IPS-NIHi11 (cell line): ENCODE results near the gene DMD.
"Not testable (repeated sequence)": the region's sequence is repeated elsewhere in the genome, so short reads cannot be mapped to it uniquely, and the experiment has no call there.

Source experiments
- DNase-seq: peaks from one replicate; pipeline ENCODE4 v3.0.0; 2012; ENCODE audit warnings: mixed read lengths, low spot score

The DMD gene

GRCh38 chrX:31523884-31524536 is 1687.3 kb downstream of the DMD start:
- DNase-seq = no peak

- DNase-seq = no peak
These were observed 1688.6 kb downstream of the DMD start for GRCh38 chrX:31522760-31523159.

GRCh38 chrX:31521941-31522340 is 1689.4 kb downstream of the DMD start:
- DNase-seq = no peak

GRCh38 chrX:31516527-31516926 is 1694.8 kb downstream of the DMD start:
- DNase-seq = no peak

- no peak for DNase-seq
These were observed 1703.0 kb downstream of the DMD start for GRCh38 chrX:31508338-31508737.

- no peak for DNase-seq
These were observed 1704.4 kb downstream of the DMD start for GRCh38 chrX:31506928-31507327.

GRCh38 chrX:31506360-31506759 is 1705.0 kb downstream of the DMD start:
- no peak for DNase-seq

GRCh38 chrX:31500921-31501320 is 1710.4 kb downstream of the DMD start:
- peak; percentile 3 for DNase-seq

- no peak for DNase-seq
These were observed 1712.2 kb downstream of the DMD start for GRCh38 chrX:31499109-31499508.

GRCh38 chrX:31497086-31497485 is 1714.3 kb downstream of the DMD start:
- DNase-seq = no peak

- DNase-seq = no peak
These were observed 1723.4 kb downstream of the DMD start for GRCh38 chrX:31487951-31488350.

- no peak for DNase-seq
These were observed 1728.0 kb downstream of the DMD start for GRCh38 chrX:31483336-31483735.

- no peak for DNase-seq
These were observed 1730.7 kb downstream of the DMD start for GRCh38 chrX:31480696-31481095.

- DNase-seq = no peak
These were observed 1740.1 kb downstream of the DMD start for GRCh38 chrX:31471229-31471628.

- not testable (repeated sequence) for DNase-seq
These were observed 1740.6 kb downstream of the DMD start for GRCh38 chrX:31470753-31471152.

GRCh38 chrX:31464306-31464915 is 1746.9 kb downstream of the DMD start:
- no peak for DNase-seq

GRCh38 chrX:31461266-31461665 is 1750.1 kb downstream of the DMD start:
- no peak for DNase-seq

- DNase-seq = no peak
These were observed 1752.0 kb downstream of the DMD start for GRCh38 chrX:31459361-31459760.

- DNase-seq = no peak
These were observed 1761.4 kb downstream of the DMD start for GRCh38 chrX:31449965-31450364.

GRCh38 chrX:31449081-31449480 is 1762.3 kb downstream of the DMD start:
- DNase-seq = no peak

- no peak for DNase-seq
These were observed 1765.8 kb downstream of the DMD start for GRCh38 chrX:31445542-31445941.

- DNase-seq = no peak
These were observed 1767.7 kb downstream of the DMD start for GRCh38 chrX:31443654-31444053.

- DNase-seq = no peak
These were observed 1770.8 kb downstream of the DMD start for GRCh38 chrX:31440546-31440945.

- no peak for DNase-seq
These were observed 1774.9 kb downstream of the DMD start for GRCh38 chrX:31436424-31436823.
